ENCODE results near the gene PCDH7. TPM values are rescaled to one million over a fixed set of nuclear protein-coding genes. Genes with fewer than 3 reads are reported as not detected.

The PCDH7 gene, protein sequence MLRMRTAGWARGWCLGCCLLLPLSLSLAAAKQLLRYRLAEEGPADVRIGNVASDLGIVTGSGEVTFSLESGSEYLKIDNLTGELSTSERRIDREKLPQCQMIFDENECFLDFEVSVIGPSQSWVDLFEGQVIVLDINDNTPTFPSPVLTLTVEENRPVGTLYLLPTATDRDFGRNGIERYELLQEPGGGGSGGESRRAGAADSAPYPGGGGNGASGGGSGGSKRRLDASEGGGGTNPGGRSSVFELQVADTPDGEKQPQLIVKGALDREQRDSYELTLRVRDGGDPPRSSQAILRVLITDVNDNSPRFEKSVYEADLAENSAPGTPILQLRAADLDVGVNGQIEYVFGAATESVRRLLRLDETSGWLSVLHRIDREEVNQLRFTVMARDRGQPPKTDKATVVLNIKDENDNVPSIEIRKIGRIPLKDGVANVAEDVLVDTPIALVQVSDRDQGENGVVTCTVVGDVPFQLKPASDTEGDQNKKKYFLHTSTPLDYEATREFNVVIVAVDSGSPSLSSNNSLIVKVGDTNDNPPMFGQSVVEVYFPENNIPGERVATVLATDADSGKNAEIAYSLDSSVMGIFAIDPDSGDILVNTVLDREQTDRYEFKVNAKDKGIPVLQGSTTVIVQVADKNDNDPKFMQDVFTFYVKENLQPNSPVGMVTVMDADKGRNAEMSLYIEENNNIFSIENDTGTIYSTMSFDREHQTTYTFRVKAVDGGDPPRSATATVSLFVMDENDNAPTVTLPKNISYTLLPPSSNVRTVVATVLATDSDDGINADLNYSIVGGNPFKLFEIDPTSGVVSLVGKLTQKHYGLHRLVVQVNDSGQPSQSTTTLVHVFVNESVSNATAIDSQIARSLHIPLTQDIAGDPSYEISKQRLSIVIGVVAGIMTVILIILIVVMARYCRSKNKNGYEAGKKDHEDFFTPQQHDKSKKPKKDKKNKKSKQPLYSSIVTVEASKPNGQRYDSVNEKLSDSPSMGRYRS (N-terminal part only)
- total RNA-seq, result 8.6 and 16.2 TPM in 2 replicates

DNA sequence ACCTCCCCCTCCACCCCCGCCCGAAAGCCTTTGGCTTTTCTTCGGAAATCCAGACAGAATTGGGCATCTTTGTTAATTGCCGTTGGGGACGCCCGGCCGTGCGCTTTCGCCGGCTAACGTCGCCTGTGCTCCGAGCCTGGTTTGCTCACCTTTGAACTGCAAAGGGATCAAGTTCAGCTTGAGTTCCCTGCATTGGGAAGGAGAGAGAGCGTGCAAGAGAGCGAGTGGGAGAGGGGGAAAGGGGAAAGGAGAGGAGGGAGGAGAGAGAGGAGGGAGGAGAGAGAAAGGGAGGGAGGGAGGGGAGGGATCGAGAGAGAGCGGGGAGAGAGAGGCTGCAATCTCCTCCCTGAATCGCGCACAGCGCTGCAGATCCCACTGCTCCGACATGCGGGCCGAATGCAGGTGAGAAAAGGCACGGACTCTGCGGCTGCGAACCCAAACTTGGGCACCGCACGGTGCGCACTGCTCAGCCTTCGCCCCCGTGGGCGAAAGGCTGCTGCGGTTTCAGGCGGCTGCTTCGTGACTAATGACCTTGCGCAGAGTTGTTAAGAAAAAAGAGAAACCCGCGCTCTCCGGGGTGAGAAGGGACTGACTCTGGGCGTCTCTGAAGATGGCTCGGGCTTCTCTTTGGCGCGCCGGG lies at the start of gene PCDH7:
Gene PCDH7 (plus strand): TSS at position 349 of the 640 bp plus-strand sequence. CDS start 1,054 bp downstream, outside the sequence.

